ENCODE data around the gene IL19. TPM values are rescaled to one million over a fixed set of nuclear protein-coding genes. Genes with fewer than 3 reads are reported as not detected.

The IL19 gene
- total RNA-seq, 1 experiment from 2014 or later: not detected

DNA sequence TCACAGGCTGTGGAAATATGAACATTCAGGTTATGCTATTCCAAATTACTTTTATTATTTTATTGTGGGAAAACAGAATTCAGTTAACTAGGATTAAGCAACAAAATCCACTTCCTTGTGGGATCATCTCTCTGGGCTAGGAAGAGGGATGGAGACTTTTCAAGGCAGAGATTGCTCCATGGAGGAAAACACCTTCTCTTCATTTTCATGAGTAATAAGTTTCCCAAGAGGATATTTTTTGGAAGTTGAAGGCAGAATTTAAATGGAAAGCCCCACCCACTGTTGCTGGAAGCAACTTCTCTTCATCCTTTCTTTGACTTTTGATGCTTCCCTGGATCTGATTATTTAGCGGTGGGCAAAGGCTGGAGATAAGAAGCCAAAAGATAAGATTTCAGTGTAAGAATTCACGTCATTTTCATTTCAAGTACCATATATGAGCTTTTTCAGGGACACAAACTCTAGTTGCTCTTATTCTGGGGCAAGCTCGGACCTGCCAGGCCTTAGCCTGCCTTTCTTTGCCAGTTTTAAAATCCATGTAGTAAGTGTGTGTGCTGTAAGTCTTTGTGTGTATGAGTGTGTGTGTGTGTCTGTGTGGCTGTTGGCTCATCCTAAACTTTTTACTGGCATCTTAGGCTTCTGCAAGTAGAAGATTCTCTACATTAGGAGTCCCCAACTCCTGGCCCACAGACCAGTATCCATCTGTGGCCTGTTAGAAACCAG lies 114.9 kb downstream of the IL19 start:
- Histone ChIP-seq H3K4ac (ENCODE audit: low read depth, low read length) (no peak overlapping the region), H3K9me3 (ENCODE audit: control insufficient read depth, low read depth, low read length) (no peaks in the 10 kb centered on the region), H3K9ac (ENCODE audit: extremely low read depth, insufficient read length, low read length) (no peak overlapping the region), H3K27ac (ENCODE audit: insufficient read length, low read depth, low read length) (no peak overlapping the region), H3K4me2 (ENCODE audit: insufficient read depth, insufficient read length, low read length) (no peak overlapping the region), H2AK5ac (ENCODE audit: insufficient read length, low read length) (no peak overlapping the region), H2BK20ac (ENCODE audit: low read depth, low read length, poor library complexity, severe bottlenecking) (no peak overlapping the region), H4K8ac (replicated peaks; ENCODE audit: insufficient read length, low read depth, low read length) (no peak overlapping the region), H3K18ac (ENCODE audit: insufficient read length, low read depth, low read length) (no peak overlapping the region), H3K23me2 (ENCODE audit: insufficient read length, low read depth, low read length, poor library complexity, severe bottlenecking) (no peaks in the 10 kb centered on the region), H2BK5ac (ENCODE audit: insufficient read length, low read length) (no peak overlapping the region), H3K56ac (ENCODE audit: insufficient read length, low read depth, low read length) (no peak overlapping the region), H3T11ph (ENCODE audit: low read length) (no peak overlapping the region), H3K14ac (ENCODE audit: insufficient read depth, low read length) (no peak overlapping the region), H2BK12ac (ENCODE audit: insufficient read length, low read depth, low read length) (no peak overlapping the region), H2AFZ (ENCODE audit: low read length) (no peak overlapping the region), H4K20me1 (ENCODE audit: control insufficient read depth, insufficient read depth, insufficient read length) (no peaks in the 10 kb centered on the region), H2BK120ac (ENCODE audit: low read depth, low read length, poor library complexity, severe bottlenecking) (no peak overlapping the region), H4K5ac (ENCODE audit: insufficient read length, low read depth, low read length) (no peak overlapping the region), H3K79me2 (ENCODE audit: insufficient read depth, low read length) (no peaks in the 10 kb centered on the region), H3K23ac (ENCODE audit: insufficient read length, low read depth, low read length) (no peak overlapping the region), H2BK15ac (ENCODE audit: low read depth, low read length) (no peak overlapping the region), H3K27me3 (ENCODE audit: insufficient read depth, low read length) (no peaks in the 10 kb centered on the region), H4K91ac (ENCODE audit: insufficient read length, low read depth, low read length) (no peak overlapping the region), H3K4me1 (ENCODE audit: insufficient read depth, low read length) (peaks cover 2% of the 10 kb centered on the region; the same call in 1 of the 2 replicates), H3K79me1 (ENCODE audit: insufficient read depth, low read depth, low read length, poor library complexity, severe bottlenecking) (no peaks in the 10 kb centered on the region)
- Mint-ChIP-seq H3K27me3 (ENCODE audit: low read depth) (peaks cover 3% of the 10 kb centered on the region), H3K27ac (no peak overlapping the region), H3K9me3 (peaks cover 0 to 6% of the 10 kb centered on the region in 2 experiments; a peak in 3 of 5 replicates), H3K36me3 (ENCODE audit: insufficient read depth in 1 of 3, low read depth in 3 of 3) (no peaks in the 10 kb centered on the region), H3K4me1 (peaks cover 9% of the 10 kb centered on the region in 2 experiments), H3K4me3 (no peak overlapping the region)
- no peak for DNase-seq
- TF ChIP-seq, protein P1, sequence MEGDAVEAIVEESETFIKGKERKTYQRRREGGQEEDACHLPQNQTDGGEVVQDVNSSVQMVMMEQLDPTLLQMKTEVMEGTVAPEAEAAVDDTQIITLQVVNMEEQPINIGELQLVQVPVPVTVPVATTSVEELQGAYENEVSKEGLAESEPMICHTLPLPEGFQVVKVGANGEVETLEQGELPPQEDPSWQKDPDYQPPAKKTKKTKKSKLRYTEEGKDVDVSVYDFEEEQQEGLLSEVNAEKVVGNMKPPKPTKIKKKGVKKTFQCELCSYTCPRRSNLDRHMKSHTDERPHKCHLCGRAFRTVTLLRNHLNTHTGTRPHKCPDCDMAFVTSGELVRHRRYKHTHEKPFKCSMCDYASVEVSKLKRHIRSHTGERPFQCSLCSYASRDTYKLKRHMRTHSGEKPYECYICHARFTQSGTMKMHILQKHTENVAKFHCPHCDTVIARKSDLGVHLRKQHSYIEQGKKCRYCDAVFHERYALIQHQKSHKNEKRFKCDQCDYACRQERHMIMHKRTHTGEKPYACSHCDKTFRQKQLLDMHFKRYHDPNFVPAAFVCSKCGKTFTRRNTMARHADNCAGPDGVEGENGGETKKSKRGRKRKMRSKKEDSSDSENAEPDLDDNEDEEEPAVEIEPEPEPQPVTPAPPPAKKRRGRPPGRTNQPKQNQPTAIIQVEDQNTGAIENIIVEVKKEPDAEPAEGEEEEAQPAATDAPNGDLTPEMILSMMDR (conservative IDR thresholded peaks at IDR 0.05): no peak
- WGBS (ENCODE audit: extremely low coverage, insufficient read length, low lambda C conversion rate): no CpG with 5 or more reads among the region's 3 CpGs

Data from H9 (cell line).